ENCODE data around the gene HVCN1. TPM values are rescaled to one million over a fixed set of nuclear protein-coding genes. Genes with fewer than 3 reads are reported as not detected.
A peak's percentile ranks its signal among the peaks of the same experiment; 100 is the strongest.

Gene HVCN1
- total RNA-seq, 1 donor from 2014 or later = 0.71 TPM

DNA sequence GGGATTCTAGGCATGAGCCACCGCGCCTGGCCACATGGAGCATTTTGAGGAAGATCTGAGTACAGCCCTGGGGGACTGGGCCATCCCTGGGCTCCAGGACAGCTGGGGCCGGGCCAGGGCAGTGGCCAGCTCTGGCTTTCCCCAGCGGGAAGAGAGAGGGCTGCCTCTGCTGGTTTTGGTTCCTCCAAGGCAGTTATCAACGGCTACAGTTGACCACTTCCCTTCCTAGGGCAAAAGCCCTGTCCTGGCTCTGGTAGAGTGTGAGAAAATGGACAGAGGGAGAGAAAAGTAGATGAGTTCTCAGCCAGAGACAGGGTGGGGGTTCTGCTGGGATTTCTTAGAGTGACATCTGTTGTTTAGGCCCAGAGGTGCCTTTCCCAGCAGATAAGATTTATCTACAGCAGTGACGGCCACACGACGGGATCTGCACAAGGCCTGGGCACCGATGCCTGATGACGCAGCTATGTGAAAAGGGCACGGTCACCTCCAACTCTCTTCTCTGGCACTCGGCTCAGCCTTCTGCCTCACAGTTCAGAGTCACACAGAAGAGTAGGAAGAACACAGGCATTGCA, 5.5 kb upstream of the HVCN1 start:
- peaks cover 19% of the 10 kb centered on the region for H3K27me3 Mint-ChIP-seq (ENCODE audit: unreplicated experiment)
- H3K27ac Mint-ChIP-seq (ENCODE audit: unreplicated experiment) = no peak overlapping the region
- no peak for DNase-seq
- TF ChIP-seq, protein P1, sequence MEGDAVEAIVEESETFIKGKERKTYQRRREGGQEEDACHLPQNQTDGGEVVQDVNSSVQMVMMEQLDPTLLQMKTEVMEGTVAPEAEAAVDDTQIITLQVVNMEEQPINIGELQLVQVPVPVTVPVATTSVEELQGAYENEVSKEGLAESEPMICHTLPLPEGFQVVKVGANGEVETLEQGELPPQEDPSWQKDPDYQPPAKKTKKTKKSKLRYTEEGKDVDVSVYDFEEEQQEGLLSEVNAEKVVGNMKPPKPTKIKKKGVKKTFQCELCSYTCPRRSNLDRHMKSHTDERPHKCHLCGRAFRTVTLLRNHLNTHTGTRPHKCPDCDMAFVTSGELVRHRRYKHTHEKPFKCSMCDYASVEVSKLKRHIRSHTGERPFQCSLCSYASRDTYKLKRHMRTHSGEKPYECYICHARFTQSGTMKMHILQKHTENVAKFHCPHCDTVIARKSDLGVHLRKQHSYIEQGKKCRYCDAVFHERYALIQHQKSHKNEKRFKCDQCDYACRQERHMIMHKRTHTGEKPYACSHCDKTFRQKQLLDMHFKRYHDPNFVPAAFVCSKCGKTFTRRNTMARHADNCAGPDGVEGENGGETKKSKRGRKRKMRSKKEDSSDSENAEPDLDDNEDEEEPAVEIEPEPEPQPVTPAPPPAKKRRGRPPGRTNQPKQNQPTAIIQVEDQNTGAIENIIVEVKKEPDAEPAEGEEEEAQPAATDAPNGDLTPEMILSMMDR (IDR thresholded peaks at IDR 0.05; ENCODE audit: partially characterized antibody, unreplicated experiment) = no peak
- H3K36me3 Mint-ChIP-seq (ENCODE audit: unreplicated experiment) = no peaks in the 10 kb centered on the region
- peaks cover 3% of the 10 kb centered on the region for H3K4me1 Mint-ChIP-seq (ENCODE audit: low read depth, unreplicated experiment)
- peaks cover 2% of the 10 kb centered on the region for H3K9me3 Mint-ChIP-seq (ENCODE audit: unreplicated experiment)
- no peak overlapping the region for H3K4me3 Mint-ChIP-seq (ENCODE audit: unreplicated experiment)

DNA sequence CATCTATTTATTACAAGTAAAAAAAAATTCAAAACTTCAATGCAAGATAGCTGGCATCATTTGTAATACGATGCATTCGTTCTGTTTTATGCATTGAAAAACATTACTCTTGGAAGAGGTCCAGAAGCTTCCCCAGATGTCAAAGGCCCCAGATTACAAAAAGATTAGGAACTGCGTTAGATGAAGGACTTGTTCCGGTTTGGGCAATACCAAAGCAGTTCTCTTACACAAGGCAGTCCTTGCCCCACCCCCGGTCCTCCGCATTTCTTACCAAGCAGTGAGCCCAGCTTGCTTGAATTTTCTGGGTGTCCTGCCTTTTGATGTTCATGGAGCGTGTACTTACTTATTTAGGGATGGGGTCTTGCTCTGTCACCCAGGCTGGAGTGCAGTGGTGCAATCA, 4.8 kb upstream of the HVCN1 start:
- H3K4me3 Mint-ChIP-seq (ENCODE audit: unreplicated experiment) = no peak overlapping the region
- TF ChIP-seq, protein P1 (IDR thresholded peaks at IDR 0.05; ENCODE audit: partially characterized antibody, unreplicated experiment) = no peak
- H3K4me1 Mint-ChIP-seq (ENCODE audit: low read depth, unreplicated experiment) = peaks cover 3% of the 10 kb centered on the region
- peaks cover 19% of the 10 kb centered on the region for H3K27me3 Mint-ChIP-seq (ENCODE audit: unreplicated experiment)
- no peak for DNase-seq
- no peaks in the 10 kb centered on the region for H3K36me3 Mint-ChIP-seq (ENCODE audit: unreplicated experiment)
- no peak overlapping the region for H3K27ac Mint-ChIP-seq (ENCODE audit: unreplicated experiment)
- H3K9me3 Mint-ChIP-seq (ENCODE audit: unreplicated experiment) = peaks cover 2% of the 10 kb centered on the region

DNA sequence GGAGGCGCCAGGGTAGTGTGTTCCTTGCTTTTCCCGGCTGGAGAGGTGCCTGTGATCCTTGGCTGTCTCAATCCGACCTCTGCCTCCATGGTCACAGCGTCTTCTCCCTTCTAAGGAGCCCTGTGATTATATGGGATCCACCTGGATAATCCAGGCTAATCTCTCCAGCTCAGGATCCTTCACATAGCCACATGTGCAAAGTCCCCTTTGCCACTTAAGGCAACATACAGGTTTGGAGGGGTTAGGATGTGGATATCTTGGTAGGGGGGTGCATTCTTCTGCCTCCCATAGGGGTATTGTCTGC, 1.2 kb upstream of the HVCN1 start:
- Mint-ChIP-seq H3K27ac (ENCODE audit: unreplicated experiment) (no peak overlapping the region), H3K27me3 (ENCODE audit: unreplicated experiment) (peaks cover 28% of the 10 kb centered on the region), H3K9me3 (ENCODE audit: unreplicated experiment) (peaks cover 2% of the 10 kb centered on the region), H3K4me3 (ENCODE audit: unreplicated experiment) (peak overlapping the region; percentile 61), H3K4me1 (ENCODE audit: low read depth, unreplicated experiment) (peaks cover 3% of the 10 kb centered on the region), H3K36me3 (ENCODE audit: unreplicated experiment) (no peaks in the 10 kb centered on the region)
- TF ChIP-seq, protein P1 (IDR thresholded peaks at IDR 0.05; ENCODE audit: partially characterized antibody, unreplicated experiment) = no peak
- no peak for DNase-seq

DNA sequence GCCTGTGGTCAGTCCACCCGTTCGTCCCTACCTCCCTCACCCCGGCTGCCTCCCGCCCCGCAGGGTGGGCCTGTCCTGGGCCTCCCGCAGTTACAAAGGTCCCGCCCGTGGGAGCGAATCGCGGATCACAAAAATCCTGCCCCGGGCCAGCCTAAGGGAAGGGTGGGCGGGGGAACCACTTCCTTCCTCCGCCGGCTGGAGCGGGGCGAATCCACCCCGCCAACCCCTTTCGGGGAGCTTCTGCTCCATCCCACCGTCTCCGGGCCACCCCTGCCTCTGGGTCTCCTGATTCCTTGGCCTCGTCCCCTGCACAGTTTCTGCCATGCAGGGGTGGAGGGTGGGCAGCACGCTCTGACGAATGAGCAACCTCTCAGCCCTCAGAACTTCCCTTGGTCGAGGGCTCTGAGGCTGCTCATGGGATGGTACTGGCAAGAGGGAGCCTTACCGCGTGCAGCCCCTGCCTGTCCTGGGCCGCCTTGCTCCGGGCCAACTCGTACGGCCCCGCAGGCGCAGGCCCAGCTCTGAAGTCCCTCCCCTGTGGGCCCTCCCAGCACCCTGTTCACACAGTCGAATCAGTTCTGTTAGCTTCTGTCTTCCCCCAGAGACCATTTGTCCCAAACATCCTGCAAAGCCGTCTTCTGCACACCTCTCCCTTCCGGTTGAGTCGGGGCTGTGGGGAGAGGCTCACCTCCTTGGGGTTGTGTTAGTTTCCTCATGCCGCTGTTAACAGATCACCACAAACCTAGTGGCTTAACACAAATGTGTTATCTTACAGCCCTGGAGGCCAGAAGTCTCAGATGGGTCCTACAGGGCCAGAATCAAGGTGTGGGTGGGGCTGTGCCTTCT, 589 bp upstream of the HVCN1 start:
- Mint-ChIP-seq H3K9me3 (ENCODE audit: unreplicated experiment) (peaks cover 2% of the 10 kb centered on the region), H3K27me3 (ENCODE audit: unreplicated experiment) (peaks cover 28% of the 10 kb centered on the region), H3K36me3 (ENCODE audit: unreplicated experiment) (no peaks in the 10 kb centered on the region), H3K4me1 (ENCODE audit: low read depth, unreplicated experiment) (no peaks in the 10 kb centered on the region), H3K27ac (ENCODE audit: unreplicated experiment) (no peak overlapping the region), H3K4me3 (ENCODE audit: unreplicated experiment) (peak overlapping the region; percentile 75)
- TF ChIP-seq, protein P1 (IDR thresholded peaks at IDR 0.05; ENCODE audit: partially characterized antibody, unreplicated experiment) = no peak
- peak; percentile 34 for DNase-seq

Data from glutamatergic neuron (in vitro differentiated cells).